ENCODE measurements around the gene APBB1.

- TF ChIP-seq, protein P1, sequence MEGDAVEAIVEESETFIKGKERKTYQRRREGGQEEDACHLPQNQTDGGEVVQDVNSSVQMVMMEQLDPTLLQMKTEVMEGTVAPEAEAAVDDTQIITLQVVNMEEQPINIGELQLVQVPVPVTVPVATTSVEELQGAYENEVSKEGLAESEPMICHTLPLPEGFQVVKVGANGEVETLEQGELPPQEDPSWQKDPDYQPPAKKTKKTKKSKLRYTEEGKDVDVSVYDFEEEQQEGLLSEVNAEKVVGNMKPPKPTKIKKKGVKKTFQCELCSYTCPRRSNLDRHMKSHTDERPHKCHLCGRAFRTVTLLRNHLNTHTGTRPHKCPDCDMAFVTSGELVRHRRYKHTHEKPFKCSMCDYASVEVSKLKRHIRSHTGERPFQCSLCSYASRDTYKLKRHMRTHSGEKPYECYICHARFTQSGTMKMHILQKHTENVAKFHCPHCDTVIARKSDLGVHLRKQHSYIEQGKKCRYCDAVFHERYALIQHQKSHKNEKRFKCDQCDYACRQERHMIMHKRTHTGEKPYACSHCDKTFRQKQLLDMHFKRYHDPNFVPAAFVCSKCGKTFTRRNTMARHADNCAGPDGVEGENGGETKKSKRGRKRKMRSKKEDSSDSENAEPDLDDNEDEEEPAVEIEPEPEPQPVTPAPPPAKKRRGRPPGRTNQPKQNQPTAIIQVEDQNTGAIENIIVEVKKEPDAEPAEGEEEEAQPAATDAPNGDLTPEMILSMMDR (IDR thresholded peaks at IDR 0.05 in 8 of 11, conservative IDR thresholded peaks at IDR 0.05 in 3 of 11) = no peak
- TF ChIP-seq POLR2AphosphoS5 (IDR thresholded peaks at IDR 0.05) (no peak), POLR2A (IDR thresholded peaks at IDR 0.05) (no peak)
Measured at GRCh38 chr11:6403539-6403938, 15.4 kb downstream of the APBB1 start.

Data from spleen (tissue), 7 donors.